ENCODE measurements around the gene STK32C.

Gene STK32C

DNA sequence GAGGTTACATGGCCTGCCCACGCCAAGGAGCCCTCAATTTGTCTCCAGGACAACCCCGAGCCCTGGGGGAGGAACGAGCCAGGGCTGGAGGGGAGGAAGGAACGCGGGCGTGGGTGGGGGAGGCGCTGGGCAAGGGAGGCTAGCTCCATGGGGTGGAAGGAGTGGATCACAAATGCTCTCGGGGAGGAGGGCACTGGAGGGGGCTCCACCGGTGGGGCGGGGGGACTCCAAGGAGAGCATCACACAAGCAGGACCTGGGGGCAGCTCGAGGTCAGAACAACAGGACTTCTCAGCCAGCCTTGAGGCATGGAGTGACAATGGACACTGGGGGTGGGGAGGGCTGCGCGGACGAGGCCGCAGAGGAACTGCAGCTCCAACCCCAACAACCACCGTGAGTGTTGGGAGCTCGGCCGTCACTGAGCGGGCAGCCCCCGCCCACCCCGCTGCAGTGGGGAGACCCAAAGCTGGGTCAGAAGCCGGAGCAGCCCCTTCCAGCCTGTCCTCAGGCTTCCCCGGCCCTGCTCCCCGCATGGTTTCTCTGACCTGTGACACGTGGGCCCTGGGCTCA, 41.1 kb downstream of the STK32C start:
- no peak overlapping the region for H3K4me3 ChIP-seq (ENCODE audit: low read length)
- TF ChIP-seq CTCF (conservative IDR thresholded peaks at IDR 0.05; ENCODE audit: low read depth, low read length), result no peak
- no peak for DNase-seq (ENCODE audit: low read depth)

DNA sequence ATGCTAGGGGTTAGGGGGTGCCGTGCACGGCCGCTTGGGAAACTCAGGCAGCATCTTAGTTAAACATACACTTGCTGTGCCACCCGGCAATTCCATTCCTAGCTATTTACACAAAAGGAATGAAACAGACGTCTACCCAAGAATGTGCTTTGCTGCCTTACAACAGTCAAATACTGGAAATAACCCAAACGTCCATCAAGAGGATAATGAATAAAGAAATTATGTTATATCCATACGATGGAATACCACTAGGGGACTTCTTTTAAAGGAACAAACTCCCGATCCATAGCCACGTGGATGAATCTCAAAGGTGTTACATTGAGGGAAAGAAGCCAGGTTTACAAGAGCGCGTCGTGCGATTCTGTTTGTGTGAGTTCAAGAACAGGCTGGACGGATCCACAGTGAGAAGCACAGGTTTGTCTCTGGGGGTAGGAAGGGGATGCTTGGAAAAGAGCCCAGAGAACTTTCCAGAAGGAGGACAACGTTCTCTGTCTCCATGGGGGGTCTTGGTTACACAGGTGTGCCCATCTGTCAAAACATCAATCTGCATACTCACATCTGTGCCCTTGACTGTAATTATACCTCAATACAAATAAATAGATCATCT, 41.8 kb downstream of the STK32C start:
- no peak for DNase-seq (ENCODE audit: low read depth)
- H3K4me3 ChIP-seq (ENCODE audit: low read length), result no peak overlapping the region
- TF ChIP-seq CTCF (conservative IDR thresholded peaks at IDR 0.05; ENCODE audit: low read depth, low read length), result no peak

DNA sequence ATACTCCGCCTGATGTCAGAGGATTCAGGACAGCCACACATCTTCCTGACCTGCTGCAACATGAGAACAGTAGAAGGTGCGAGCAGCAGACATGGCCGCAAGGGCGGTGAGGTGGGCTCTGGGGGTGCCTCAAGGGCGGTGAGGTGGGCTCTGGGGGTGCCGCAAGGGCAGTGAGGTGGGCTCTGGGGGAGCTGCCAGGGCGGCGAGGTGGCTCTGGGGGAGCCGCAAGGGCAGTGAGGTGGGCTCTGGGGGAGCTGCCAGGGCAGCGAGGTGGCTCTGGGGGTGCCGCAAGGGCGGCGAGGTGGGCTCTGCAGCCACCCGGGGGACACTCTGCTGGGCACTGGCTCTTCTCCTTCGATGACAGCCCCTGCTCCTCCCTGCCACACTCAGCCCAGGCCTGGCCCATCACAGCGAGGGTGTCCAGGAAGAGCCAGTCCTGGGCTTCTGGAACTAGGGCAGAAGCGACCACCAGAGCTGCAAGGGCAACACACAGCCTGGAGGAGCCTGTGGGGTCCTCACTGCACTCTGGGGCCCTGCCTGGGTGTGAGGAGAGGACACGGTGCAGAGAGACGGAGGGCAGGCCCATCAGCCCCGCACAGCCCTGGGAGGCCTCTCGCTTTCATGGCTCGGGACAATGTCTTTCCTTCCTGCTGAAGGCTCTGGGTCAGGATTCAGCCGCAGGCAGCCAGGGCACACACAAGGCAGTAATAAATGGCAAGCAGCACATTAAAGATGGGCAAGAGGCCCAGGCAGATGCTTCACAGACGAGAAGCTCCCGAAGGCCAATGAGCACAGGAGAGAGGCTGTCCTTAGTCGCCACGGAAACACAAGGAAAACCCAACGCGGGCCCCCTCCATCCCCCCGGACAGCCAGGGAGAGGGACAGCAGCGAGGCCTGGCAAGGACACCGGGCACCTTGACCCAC, 42.5 kb downstream of the STK32C start:
- H3K4me3 ChIP-seq (ENCODE audit: low read length), result no peak overlapping the region
- TF ChIP-seq CTCF (conservative IDR thresholded peaks at IDR 0.05; ENCODE audit: low read depth, low read length), result no peak
- no peak for DNase-seq (ENCODE audit: low read depth)

- no peak for TF ChIP-seq CTCF (conservative IDR thresholded peaks at IDR 0.05; ENCODE audit: low read depth, low read length)
- DNase-seq (ENCODE audit: low read depth), result no peak
- H3K4me3 ChIP-seq (ENCODE audit: low read length), result no peak overlapping the region
Measured at GRCh38 chr10:132264306-132264950, 43.3 kb downstream of the STK32C start.

DNA sequence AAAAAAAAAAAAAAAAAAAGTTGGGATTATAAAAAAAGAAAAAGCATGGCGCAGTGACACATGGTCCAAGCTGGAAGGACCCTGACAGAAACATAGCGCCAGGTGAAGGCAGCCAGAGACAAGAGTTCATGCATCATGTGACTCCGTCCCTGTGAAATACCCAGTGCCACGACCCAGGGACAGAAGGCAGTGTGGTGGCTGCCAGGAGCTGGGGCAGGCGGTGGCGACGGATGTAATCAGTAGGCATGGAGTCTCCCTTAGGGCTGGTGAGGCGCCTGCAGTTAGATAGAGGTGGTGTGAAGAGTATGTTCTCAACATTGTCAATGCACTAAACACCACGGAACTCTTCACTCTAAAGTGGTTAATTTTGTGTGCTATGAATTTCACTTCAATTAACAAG, 43.9 kb downstream of the STK32C start:
- no peak for DNase-seq (ENCODE audit: low read depth)
- H3K4me3 ChIP-seq (ENCODE audit: low read length), result no peak overlapping the region
- no peak for TF ChIP-seq CTCF (conservative IDR thresholded peaks at IDR 0.05; ENCODE audit: low read depth, low read length)

- H3K4me3 ChIP-seq (ENCODE audit: low read length), result no peak overlapping the region
- no peak for TF ChIP-seq CTCF (conservative IDR thresholded peaks at IDR 0.05; ENCODE audit: low read depth, low read length)
- no peak for DNase-seq (ENCODE audit: low read depth)
Measured at GRCh38 chr10:132259702-132260482, 47.9 kb downstream of the STK32C start.

Measured in retinal pigment epithelial cell (primary cell).